ENCODE measurements around the gene AFAP1. TPM values are rescaled to one million over a fixed set of nuclear protein-coding genes. Genes with fewer than 3 reads are reported as not detected.

The AFAP1 gene
- total and polyA plus RNA-seq, 2 of the 8 experiments (the other 6 are each of a cell fraction or from before 2014, with no cell fraction given) = 3.6 to 18.2 TPM

DNA sequence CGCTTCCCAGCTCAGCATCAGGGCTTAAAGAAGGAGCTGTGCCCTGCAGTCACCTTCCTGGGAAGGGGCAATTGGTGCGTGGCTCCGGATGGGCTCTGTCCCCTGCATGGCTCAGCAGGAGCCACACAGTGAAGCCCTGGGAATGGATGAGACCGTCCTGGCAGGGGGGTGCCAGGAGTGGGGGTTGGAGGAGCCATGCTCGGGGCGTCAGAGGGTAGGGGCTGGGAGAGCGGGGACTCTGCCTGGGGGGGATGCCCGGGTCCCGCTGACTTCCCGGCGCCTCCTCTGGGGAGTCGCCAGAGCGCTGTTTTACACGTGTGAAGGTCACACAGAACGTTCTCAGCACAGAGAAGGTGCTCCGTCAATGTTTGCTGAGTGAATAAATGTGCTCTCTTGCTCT lies 184.1 kb downstream of the AFAP1 start:
- TF ChIP-seq EGR1 (IDR thresholded peaks at IDR 0.05; ENCODE audit: borderline replicate concordance, low read depth, low read length) (no peak), POLR2A (IDR thresholded peaks at IDR 0.05; ENCODE audit: control extremely low read depth in 1 of 2, low read depth in 2 of 2, low read length in 2 of 2) (no peak), CEBPB (IDR thresholded peaks at IDR 0.05; ENCODE audit: low read depth, low read length) (no peak), SAP30 (IDR thresholded peaks at IDR 0.05; ENCODE audit: insufficient read depth, insufficient replicate concordance, low read length) (no peak), TEAD4 (IDR thresholded peaks at IDR 0.05; ENCODE audit: low read depth, low read length) (no peak), BCL11A (IDR thresholded peaks at IDR 0.05; ENCODE audit: low read depth in 2 of 2, low read length in 2 of 2) (no peak)
- no peak overlapping the region for H2BK20ac ChIP-seq (ENCODE audit: low read length)
- H4K5ac ChIP-seq (ENCODE audit: insufficient read length, low read depth, low read length) = no peak overlapping the region
- no peaks in the 10 kb centered on the region for H3K36me3 ChIP-seq (ENCODE audit: control insufficient read depth in 2 of 4, insufficient read depth in 4 of 4, low read length in 3 of 4)
- H2BK120ac ChIP-seq (replicated peaks; ENCODE audit: low read depth, low read length) = no peak overlapping the region
- H3K79me2 ChIP-seq (ENCODE audit: control insufficient read depth in 1 of 2, insufficient read depth in 2 of 2, low read length in 2 of 2) = no peaks in the 10 kb centered on the region
- H2AFZ ChIP-seq (ENCODE audit: low read length) = no peak overlapping the region
- H3K4me3 ChIP-seq (ENCODE audit: extremely low read depth in 1 of 4, insufficient read depth in 2 of 4, low read depth in 3 of 4, low read length in 4 of 4) = no peak overlapping the region
- H3K4me2 ChIP-seq (ENCODE audit: insufficient read depth in 1 of 2, low read depth in 2 of 2, low read length in 2 of 2) = no peak overlapping the region
- no peak overlapping the region for H2BK15ac ChIP-seq (ENCODE audit: low read length)
- H3K56ac ChIP-seq (replicated peaks; ENCODE audit: insufficient read length, low read depth, low read length) = no peak overlapping the region
- DNase-seq (ENCODE audit: low read depth in 1 of 2, low spot score in 2 of 2) (no peak), FAIRE-seq (no peak)
- H3K4ac ChIP-seq (replicated peaks; ENCODE audit: insufficient read length, low read depth, low read length) = no peak overlapping the region
- no peaks in the 10 kb centered on the region for H3K9me3 ChIP-seq (ENCODE audit: insufficient read depth in 2 of 2, low read depth in 1 of 2, low read length in 1 of 2)
- no peak overlapping the region for H3K23ac ChIP-seq (ENCODE audit: insufficient read length)
- H2AK5ac ChIP-seq (ENCODE audit: low read depth, low read length) = no peak overlapping the region
- H4K20me1 ChIP-seq (replicated peaks in 1 of 2; ENCODE audit: control insufficient read depth in 1 of 2, insufficient read depth in 2 of 2, low read length in 2 of 2) = peaks cover 0 to 3% of the 10 kb centered on the region in 2 experiments
- no peaks in the 10 kb centered on the region for H3K23me2 ChIP-seq (ENCODE audit: low read depth, low read length)
- H3K9ac ChIP-seq (replicated peaks in 1 of 4; ENCODE audit: extremely low read depth in 1 of 4, low read depth in 3 of 4, low read length in 3 of 4) = no peak overlapping the region
- H2BK5ac ChIP-seq (ENCODE audit: low read depth, low read length) = no peak overlapping the region
- H4K91ac ChIP-seq (replicated peaks; ENCODE audit: insufficient read length, low read length) = no peak overlapping the region
- no peak overlapping the region for H2BK12ac ChIP-seq (ENCODE audit: low read depth, low read length)
- ChIA-PET POLR2A (ENCODE audit: partially characterized antibody) (no interaction called here), CTCF (ENCODE audit: partially characterized antibody) (interaction anchor here (0.5 to 1.2 kb wide), 4 partner anchors 47 to 251 kb away, joined by 3 to 5 read pairs (median 3); no protein-coding TSS in a partner anchor)
- H3K79me1 ChIP-seq (ENCODE audit: low read depth, low read length) = no peaks in the 10 kb centered on the region
- no peak overlapping the region for H4K8ac ChIP-seq (ENCODE audit: extremely low read depth, insufficient read depth, low read length)
- H3K18ac ChIP-seq (ENCODE audit: extremely low read depth, low read length) = no peak overlapping the region
- H3K14ac ChIP-seq (ENCODE audit: insufficient read length) = no peak overlapping the region
- no peaks in the 10 kb centered on the region for H3K27me3 ChIP-seq (replicated peaks in 1 of 4; ENCODE audit: control insufficient read depth in 3 of 4, extremely low read depth in 1 of 4, insufficient read depth in 3 of 4, low read length in 3 of 4)
- WGBS, 2 experiments (ENCODE audit: extremely low coverage in 1 of 2, insufficient coverage in 1 of 2, insufficient read length in 1 of 2, insufficient replicate concordance in 2 of 2, low coverage in 1 of 2, low lambda C conversion rate in 2 of 2, missing lambda C conversion rate in 1 of 2) = 84% methylated on average over 14 of the region's 16 CpGs; no CpG with 5 or more reads in 1 of the 2 experiments
- H3K27ac ChIP-seq (ENCODE audit: low read depth, low read length) = no peak overlapping the region
- H3K4me1 ChIP-seq (replicated peaks in 1 of 4; ENCODE audit: control insufficient read depth in 3 of 4, insufficient read depth in 4 of 4, low read length in 3 of 4) = no peaks in the 10 kb centered on the region

Data from H1 (cell line).